ENCODE results near the gene MUC12.

The MUC12 gene

GRCh38 chr7:100949933-100950443 is 19.4 kb upstream of the MUC12 start:
- H3K4me3 ChIP-seq (ENCODE audit: low read depth, low read length): no peak overlapping the region
- DNase-seq (ENCODE audit: low read depth): no peak
- no peak for TF ChIP-seq CTCF (IDR thresholded peaks at IDR 0.05; ENCODE audit: insufficient read depth, low read depth, low read length, missing control alignments)

- no peak overlapping the region for H3K4me3 ChIP-seq (ENCODE audit: low read depth, low read length)
- DNase-seq (ENCODE audit: low read depth): no peak
- TF ChIP-seq CTCF (IDR thresholded peaks at IDR 0.05; ENCODE audit: insufficient read depth, low read depth, low read length, missing control alignments): no peak
Observed at GRCh38 chr7:100951172-100951571, 18.2 kb upstream of the MUC12 start.

GRCh38 chr7:100951888-100952560 is 17.3 kb upstream of the MUC12 start:
- H3K4me3 ChIP-seq (ENCODE audit: low read depth, low read length): no peak overlapping the region
- TF ChIP-seq CTCF (IDR thresholded peaks at IDR 0.05; ENCODE audit: insufficient read depth, low read depth, low read length, missing control alignments): no peak
- DNase-seq (ENCODE audit: low read depth): no peak

- no peak overlapping the region for H3K4me3 ChIP-seq (ENCODE audit: low read depth, low read length)
- DNase-seq (ENCODE audit: low read depth): no peak
- no peak for TF ChIP-seq CTCF (IDR thresholded peaks at IDR 0.05; ENCODE audit: insufficient read depth, low read depth, low read length, missing control alignments)
Observed at GRCh38 chr7:100952641-100953040, 16.7 kb upstream of the MUC12 start.

- H3K4me3 ChIP-seq (ENCODE audit: low read depth, low read length): no peak overlapping the region
- no peak for TF ChIP-seq CTCF (IDR thresholded peaks at IDR 0.05; ENCODE audit: insufficient read depth, low read depth, low read length, missing control alignments)
- peak; percentile 29 for DNase-seq (ENCODE audit: low read depth)
Observed at GRCh38 chr7:100957832-100958421, 11.4 kb upstream of the MUC12 start.

GRCh38 chr7:100959894-100960293 is 9.5 kb upstream of the MUC12 start:
- H3K4me3 ChIP-seq (ENCODE audit: low read depth, low read length): no peak overlapping the region
- no peak for DNase-seq (ENCODE audit: low read depth)
- no peak for TF ChIP-seq CTCF (IDR thresholded peaks at IDR 0.05; ENCODE audit: insufficient read depth, low read depth, low read length, missing control alignments)

Data from GM12865 (cell line).